Ovary (tissue), 3 donors: ENCODE data around the gene CFAP20DC.

Experiments used
- POLR2A ChIP-seq: fragments of 450-650 bp; IDR thresholded peaks from one replicate; pipeline ENCODE4 v1.6.1; 2017; ENCODE audit warnings: antibody characterized with exemption, mild to moderate bottlenecking, moderate library complexity
- TF ChIP-seq, protein P1 (sequence below), 3 donors: fragments of 450-650 bp in 2 of 3; fragments of 200-600 bp in 1 of 3; IDR thresholded peaks; one replicate each; pipeline versions ENCODE4 v1.5.1 to v1.8.0; 2016 to 2022; ENCODE audit warnings: antibody characterized with exemption in 3 of 3, mild to moderate bottlenecking in 1 of 3
- donor health status: DM: no; HTN: no; CAD: no.

DNA sequence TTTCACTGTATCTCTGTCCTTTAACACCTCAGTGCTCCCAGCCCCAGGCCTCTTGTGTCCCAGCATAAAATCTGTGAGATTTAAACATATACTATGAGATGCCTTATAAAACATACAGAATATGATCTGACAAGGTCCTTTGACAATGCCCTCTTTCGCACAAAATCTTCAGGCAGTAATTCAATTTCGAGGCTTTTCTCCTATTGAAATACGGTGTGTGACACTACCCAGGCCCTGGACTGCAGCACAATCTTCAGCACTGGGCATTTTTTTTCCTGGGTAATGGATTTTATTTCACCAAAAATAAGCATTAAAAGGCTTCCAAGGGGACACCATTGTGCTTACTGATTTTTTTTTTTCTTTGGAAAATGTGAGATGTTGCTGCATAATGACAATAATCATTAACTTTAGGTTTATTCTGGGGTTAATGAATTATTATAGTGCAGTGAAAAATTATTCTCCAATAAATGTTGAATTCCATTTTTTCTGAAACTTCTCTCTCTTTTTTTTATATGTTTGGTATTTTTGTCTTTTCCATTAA is 342.4 kb downstream of the CFAP20DC start:
- TF ChIP-seq POLR2A = no peak
- TF ChIP-seq, protein P1, sequence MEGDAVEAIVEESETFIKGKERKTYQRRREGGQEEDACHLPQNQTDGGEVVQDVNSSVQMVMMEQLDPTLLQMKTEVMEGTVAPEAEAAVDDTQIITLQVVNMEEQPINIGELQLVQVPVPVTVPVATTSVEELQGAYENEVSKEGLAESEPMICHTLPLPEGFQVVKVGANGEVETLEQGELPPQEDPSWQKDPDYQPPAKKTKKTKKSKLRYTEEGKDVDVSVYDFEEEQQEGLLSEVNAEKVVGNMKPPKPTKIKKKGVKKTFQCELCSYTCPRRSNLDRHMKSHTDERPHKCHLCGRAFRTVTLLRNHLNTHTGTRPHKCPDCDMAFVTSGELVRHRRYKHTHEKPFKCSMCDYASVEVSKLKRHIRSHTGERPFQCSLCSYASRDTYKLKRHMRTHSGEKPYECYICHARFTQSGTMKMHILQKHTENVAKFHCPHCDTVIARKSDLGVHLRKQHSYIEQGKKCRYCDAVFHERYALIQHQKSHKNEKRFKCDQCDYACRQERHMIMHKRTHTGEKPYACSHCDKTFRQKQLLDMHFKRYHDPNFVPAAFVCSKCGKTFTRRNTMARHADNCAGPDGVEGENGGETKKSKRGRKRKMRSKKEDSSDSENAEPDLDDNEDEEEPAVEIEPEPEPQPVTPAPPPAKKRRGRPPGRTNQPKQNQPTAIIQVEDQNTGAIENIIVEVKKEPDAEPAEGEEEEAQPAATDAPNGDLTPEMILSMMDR (IDR thresholded peaks at IDR 0.05) = no peak
